Caco-2 (cell line): ENCODE measurements around the gene MOV10L1. TPM values are rescaled to one million over a fixed set of nuclear protein-coding genes. Genes with fewer than 3 reads are reported as not detected.

Experiments used
- BruUV-seq: library from RNA; stranded (reverse); fragments of 400-500 nt; replicated peaks from 2 replicates; lab custom pipeline; 2021; lab: Mats Ljungman, UMichigan
- CTCF ChIA-PET: fragments of 300-600 bp; sonication (Branson Sonifier 250); formaldehyde crosslinking; loops from one replicate; lab custom pipeline; 2022; ENCODE audit warnings: antibody characterized with exemption; lab: Charles Lee
- POLR2A ChIA-PET: fragments of 300-600 bp; sonication (Branson Sonifier 250); formaldehyde crosslinking; loops from one replicate; lab custom pipeline; 2022; ENCODE audit warnings: antibody characterized with exemption; lab: Charles Lee
- DNase-seq, 2 experiments: peaks; one replicate each; pipeline versions ENCODE4 v3.0.0 to v3.0.0-alpha.2; 2020 to 2022
- H3K27me3 ChIP-seq: replicated peaks from 2 replicates; pipeline ENCODE4 v1.6.0; 2011; ENCODE audit warnings: low read length; ENCODE audit not compliant: control insufficient read depth, insufficient read depth
- H3K36me3 ChIP-seq: 2 replicates; pipeline ENCODE4 v1.5.1; 2011; ENCODE audit warnings: low read length; ENCODE audit not compliant: control insufficient read depth, insufficient read depth
- H3K4me1 ChIP-seq: fragments of 250-450 bp; sonication (Bioruptor Pico); 2 replicates; pipeline ENCODE4 v1.5.1; 2020; ENCODE audit warnings: mild to moderate bottlenecking
- H3K4me3 ChIP-seq: 2 replicates; pipeline ENCODE4 v1.5.1; 2011; ENCODE audit warnings: low read depth, mild to moderate bottlenecking, control low read depth, low read length
- H3K9me3 ChIP-seq: fragments of 250-450 bp; sonication (Bioruptor Pico); 2 replicates; pipeline ENCODE4 v1.5.1; 2020; ENCODE audit warnings: mild to moderate bottlenecking, moderate library complexity
- H3K27ac Mint-ChIP-seq: one replicate; pipeline ENCODE4 v1.8.0; 2022; ENCODE audit warnings: mixed read lengths; ENCODE audit not compliant: unreplicated experiment
- H3K27me3 Mint-ChIP-seq: one replicate; pipeline ENCODE4 v1.8.0; 2022; ENCODE audit warnings: mixed read lengths; ENCODE audit not compliant: insufficient read depth, unreplicated experiment
- H3K36me3 Mint-ChIP-seq: one replicate; pipeline ENCODE4 v1.8.0; 2022; ENCODE audit warnings: mild to moderate bottlenecking, mixed read lengths; ENCODE audit not compliant: insufficient read depth, unreplicated experiment
- H3K4me1 Mint-ChIP-seq: one replicate; pipeline ENCODE4 v1.8.0; 2022; ENCODE audit warnings: low read depth, mixed read lengths; ENCODE audit not compliant: unreplicated experiment
- H3K4me3 Mint-ChIP-seq: one replicate; pipeline ENCODE4 v1.8.0; 2022; ENCODE audit warnings: mild to moderate bottlenecking, moderate library complexity, mixed read lengths; ENCODE audit not compliant: unreplicated experiment
- H3K9me3 Mint-ChIP-seq: one replicate; pipeline ENCODE4 v1.8.0; 2022; ENCODE audit warnings: mixed read lengths; ENCODE audit not compliant: unreplicated experiment
- CTCF ChIP-seq, 2 experiments: fragments of 200-600 bp in 1 of 2; IDR thresholded peaks; 1 replicate in 1 of 2; 2 replicates in 1 of 2; pipeline versions ENCODE4 v1.5.1 to v1.8.0; 2011 to 2022; ENCODE audit warnings: antibody characterized with exemption in 1 of 2, control low read depth in 1 of 2, inconsistent platforms in 1 of 2, low read depth in 1 of 2, low read length in 1 of 2, mild to moderate bottlenecking in 1 of 2, moderate library complexity in 1 of 2; ENCODE audit not compliant: insufficient read depth in 1 of 2, severe bottlenecking in 1 of 2, unreplicated experiment in 1 of 2
- intact Hi-C: fragments of 100-400 bp; cut with micrococcal nuclease; formaldehyde crosslinking; loops from one replicate; pipeline ENCODE4 v1.10.0; 2022; ENCODE audit not compliant: unreplicated experiment
- total RNA-seq: library from RNA; stranded (reverse); gene quantifications from 2 replicates; pipeline ENCODE4 v1.2.3, GENCODE V29; 2022

MOV10L1 gene
- total RNA-seq, 1 experiment from 2014 or later: not detected

- Mint-ChIP-seq H3K27ac (no peak overlapping the region), H3K4me1 (peaks cover 3% of the 10 kb centered on the region), H3K9me3 (no peaks in the 10 kb centered on the region), H3K27me3 (peaks cover 4% of the 10 kb centered on the region), H3K36me3 (no peaks in the 10 kb centered on the region), H3K4me3 (no peak overlapping the region)
- BruUV-seq: no TSS peak
- H3K36me3 ChIP-seq: no peaks in the 10 kb centered on the region
- H3K27me3 ChIP-seq: no peaks in the 10 kb centered on the region
- no peaks in the 10 kb centered on the region for H3K4me1 ChIP-seq
- POLR2A ChIA-PET: no interaction called here
- intact Hi-C loops: no loop called here
- no peak for TF ChIP-seq CTCF (IDR thresholded peaks at IDR 0.05; ENCODE audit: insufficient read depth in 1 of 2, low read depth in 1 of 2, low read length in 1 of 2, severe bottlenecking in 1 of 2, unreplicated experiment in 1 of 2)
- DNase-seq: no peak
- CTCF ChIA-PET: no interaction called here
- no peak overlapping the region for H3K4me3 ChIP-seq
- no peaks in the 10 kb centered on the region for H3K9me3 ChIP-seq
Observed at GRCh38 chr22:50098052-50098451, 8.2 kb downstream of the MOV10L1 start.

GRCh38 chr22:50101870-50102565, 12.2 kb downstream of the MOV10L1 start:
- H3K4me3 ChIP-seq: no peak overlapping the region
- Mint-ChIP-seq H3K27me3 (no peaks in the 10 kb centered on the region), H3K4me3 (no peak overlapping the region), H3K27ac (no peak overlapping the region), H3K9me3 (no peaks in the 10 kb centered on the region), H3K4me1 (peaks cover 6% of the 10 kb centered on the region), H3K36me3 (no peaks in the 10 kb centered on the region)
- no peak for DNase-seq
- no peaks in the 10 kb centered on the region for H3K36me3 ChIP-seq
- no peak for TF ChIP-seq CTCF (IDR thresholded peaks at IDR 0.05; ENCODE audit: insufficient read depth in 1 of 2, low read depth in 1 of 2, low read length in 1 of 2, severe bottlenecking in 1 of 2, unreplicated experiment in 1 of 2)
- ChIA-PET CTCF (no interaction called here), POLR2A (no interaction called here)
- no peaks in the 10 kb centered on the region for H3K27me3 ChIP-seq
- intact Hi-C loops: loop anchor here (5.0 kb wide), 1 partner anchor 45 kb away; no protein-coding TSS in a partner anchor
- no TSS peak for BruUV-seq
- no peaks in the 10 kb centered on the region for H3K9me3 ChIP-seq
- H3K4me1 ChIP-seq: no peaks in the 10 kb centered on the region

GRCh38 chr22:50102946-50103345, 13.1 kb downstream of the MOV10L1 start:
- Histone ChIP-seq H3K27me3 (no peaks in the 10 kb centered on the region), H3K4me1 (no peaks in the 10 kb centered on the region), H3K4me3 (no peak overlapping the region), H3K9me3 (no peaks in the 10 kb centered on the region), H3K36me3 (no peaks in the 10 kb centered on the region)
- CTCF ChIA-PET: interaction anchor here (0.6 to 1.4 kb wide), 3 partner anchors 12 to 253 kb away, joined by 3 to 6 read pairs (median 4); no protein-coding TSS in a partner anchor
- Mint-ChIP-seq H3K9me3 (no peaks in the 10 kb centered on the region), H3K36me3 (no peaks in the 10 kb centered on the region), H3K27ac (peak overlapping the region; percentile 19), H3K27me3 (no peaks in the 10 kb centered on the region), H3K4me1 (peaks cover 6% of the 10 kb centered on the region), H3K4me3 (no peak overlapping the region)
- BruUV-seq: no TSS peak
- peak; percentile 79 to 82 for DNase-seq
- peak; percentile 28 to 53 for TF ChIP-seq CTCF (IDR thresholded peaks at IDR 0.05; ENCODE audit: insufficient read depth in 1 of 2, low read depth in 1 of 2, low read length in 1 of 2, severe bottlenecking in 1 of 2, unreplicated experiment in 1 of 2)
- POLR2A ChIA-PET: no interaction called here
- intact Hi-C loops: loop anchor here (5.0 kb wide), 1 partner anchor 44 kb away; no protein-coding TSS in a partner anchor
